HepG2 (cell line): Measurements from ENCODE around the gene NSD1. TPM values are rescaled to one million over a fixed set of nuclear protein-coding genes. Genes with fewer than 3 reads are reported as not detected.

ENCODE experiments used
- FOXA3 ChIP-seq: IDR thresholded peaks from 2 replicates; pipeline ENCODE4 v1.6.1; 2016; ENCODE audit warnings: missing genetic modification reagents, missing compliant biosample characterization
- SNAI1 ChIP-seq: sonication (generic); formaldehyde crosslinking; IDR thresholded peaks from 2 replicates; pipeline ENCODE4 v1.5.0; 2020; ENCODE audit warnings: mild to moderate bottlenecking, missing genetic modification reagents, borderline replicate concordance
- ZBTB42 ChIP-seq: sonication (generic); formaldehyde crosslinking; IDR thresholded peaks from 2 replicates; pipeline ENCODE4 v1.5.0; 2020; ENCODE audit warnings: mild to moderate bottlenecking, missing genetic modification reagents
- ZNF333 ChIP-seq: sonication (generic); formaldehyde crosslinking; IDR thresholded peaks from 2 replicates; pipeline ENCODE4 v1.4.0; 2020; ENCODE audit warnings: mild to moderate bottlenecking, missing genetic modification reagents, borderline replicate concordance
- ZNF660 ChIP-seq: sonication (generic); formaldehyde crosslinking; IDR thresholded peaks from 2 replicates; pipeline ENCODE4 v1.5.1; 2020; ENCODE audit warnings: mild to moderate bottlenecking, low read depth, missing genetic modification reagents, borderline replicate concordance
- ZNF720 ChIP-seq: sonication (generic); formaldehyde crosslinking; IDR thresholded peaks from 2 replicates; pipeline ENCODE4 v1.4.0; 2020; ENCODE audit warnings: missing genetic modification reagents
- polyA plus RNA-seq, 8 experiments: library from polyadenylated mRNA; depleted of rRNA in 3 of 8; stranded (reverse) in 7 of 8; unstranded in 1 of 8; fragments of >200 nt; fragmentation: Illumina TruSeq in 4 of 8; extraction: Trizol in 4 of 8; gene quantifications; 2 replicates each; pipeline versions ENCODE4 v1.2.1 to v1.2.3, GENCODE V29; 2011 to 2016; ENCODE audit warnings: low read depth in 4 of 8, missing spikeins in 1 of 8, mixed read lengths in 1 of 8; ENCODE audit not compliant: insufficient read depth in 1 of 8
- total RNA-seq, 5 experiments: library from RNA; depleted of rRNA; stranded (reverse); fragments of >200 nt; fragmentation: Illumina TruSeq; extraction: Trizol; gene quantifications; 2 replicates each; pipeline ENCODE4 v1.2.3, GENCODE V29; 2016; ENCODE audit warnings: low read depth in 1 of 5
- TF ChIP-seq, protein P1 (sequence below), 2 experiments: sonication (generic) in 1 of 2; formaldehyde crosslinking in 1 of 2; IDR thresholded peaks; 2 replicates each; pipeline versions ENCODE4 v1.4.0 to v1.6.1; 2016 to 2020; ENCODE audit warnings: borderline replicate concordance in 1 of 2, low read depth in 1 of 2, mild to moderate bottlenecking in 1 of 2, missing genetic modification reagents in 1 of 2
- TF ChIP-seq, protein P2 (sequence below): sonication (generic); formaldehyde crosslinking; IDR thresholded peaks from 2 replicates; pipeline ENCODE4 v1.4.0; 2020; ENCODE audit warnings: missing genetic modification reagents, mild to moderate bottlenecking, borderline replicate concordance
- TF ChIP-seq, protein P3 (sequence below): sonication (generic); formaldehyde crosslinking; IDR thresholded peaks from 2 replicates; pipeline ENCODE4 v1.9.0; 2021; ENCODE audit warnings: missing genetic modification reagents, borderline replicate concordance
- TF ChIP-seq, protein P4 (sequence below): sonication (generic); formaldehyde crosslinking; IDR thresholded peaks from 2 replicates; pipeline ENCODE4 v1.4.0; 2020; ENCODE audit warnings: low read depth, mild to moderate bottlenecking, missing genetic modification reagents

NSD1 gene
- total and polyA plus RNA-seq, 2 of the 13 experiments (the other 11 are each of a cell fraction or from before 2014, with no cell fraction given), result 0.01 to 0.09 TPM

DNA sequence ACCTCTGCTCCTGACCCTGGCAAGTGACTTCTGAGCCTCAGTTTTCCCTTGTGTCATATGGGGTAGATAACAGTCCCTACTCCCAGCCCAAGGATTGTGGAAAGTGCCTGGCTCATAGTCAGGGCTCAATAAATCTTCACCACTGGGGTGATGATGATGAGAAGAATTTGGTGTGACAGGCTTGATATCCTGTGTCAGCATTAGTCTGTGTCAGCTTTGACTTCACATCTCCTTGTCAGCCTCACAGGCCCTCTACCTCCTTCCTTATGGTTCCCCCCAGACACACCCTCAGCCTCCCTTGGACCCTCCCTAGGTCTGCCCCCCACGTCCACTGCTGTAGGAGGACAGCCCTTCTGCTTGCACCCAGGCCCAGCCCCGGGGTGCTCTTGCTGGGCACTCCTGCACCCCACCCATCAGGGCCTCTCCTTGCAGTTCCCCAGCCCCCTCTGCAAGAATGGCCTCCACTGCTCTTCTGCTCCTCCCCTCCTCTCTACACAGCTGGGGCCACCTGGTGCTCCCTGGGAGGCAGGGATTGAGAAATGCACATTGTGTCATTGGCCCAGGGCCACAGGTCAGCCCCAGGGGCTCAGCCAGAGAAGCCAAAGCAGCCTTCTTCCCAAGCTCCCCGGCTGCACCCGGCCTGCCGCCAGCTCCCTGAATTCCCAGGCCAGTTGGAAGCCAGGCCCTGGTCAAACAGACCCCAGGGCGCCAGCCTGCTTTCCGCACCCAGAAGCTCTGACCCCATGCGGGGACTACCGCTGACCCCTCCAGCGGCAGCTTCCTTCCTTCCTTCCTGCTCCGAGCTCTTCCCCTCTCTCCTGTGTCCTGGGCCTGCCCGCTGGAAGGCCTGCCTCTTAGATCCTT lies 39.1 kb upstream of the NSD1 start (continued):
- TF ChIP-seq, protein P1, sequence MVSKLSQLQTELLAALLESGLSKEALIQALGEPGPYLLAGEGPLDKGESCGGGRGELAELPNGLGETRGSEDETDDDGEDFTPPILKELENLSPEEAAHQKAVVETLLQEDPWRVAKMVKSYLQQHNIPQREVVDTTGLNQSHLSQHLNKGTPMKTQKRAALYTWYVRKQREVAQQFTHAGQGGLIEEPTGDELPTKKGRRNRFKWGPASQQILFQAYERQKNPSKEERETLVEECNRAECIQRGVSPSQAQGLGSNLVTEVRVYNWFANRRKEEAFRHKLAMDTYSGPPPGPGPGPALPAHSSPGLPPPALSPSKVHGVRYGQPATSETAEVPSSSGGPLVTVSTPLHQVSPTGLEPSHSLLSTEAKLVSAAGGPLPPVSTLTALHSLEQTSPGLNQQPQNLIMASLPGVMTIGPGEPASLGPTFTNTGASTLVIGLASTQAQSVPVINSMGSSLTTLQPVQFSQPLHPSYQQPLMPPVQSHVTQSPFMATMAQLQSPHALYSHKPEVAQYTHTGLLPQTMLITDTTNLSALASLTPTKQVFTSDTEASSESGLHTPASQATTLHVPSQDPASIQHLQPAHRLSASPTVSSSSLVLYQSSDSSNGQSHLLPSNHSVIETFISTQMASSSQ (IDR thresholded peaks at IDR 0.05; ENCODE audit: low read depth), result peak; percentile 59
- TF ChIP-seq, protein P1 (CRISPR knock-in tag; IDR thresholded peaks at IDR 0.05; ENCODE audit: borderline replicate concordance), result peak; percentile 88
- TF ChIP-seq ZNF720 (CRISPR knock-in tag) (no peak), ZNF660 (no peak), ZNF333 (CRISPR knock-in tag) (peak; percentile 75; the same call in 1 of the 2 replicates), ZBTB42 (CRISPR knock-in tag) (0 out of 2 replicates have a peak, but pooled peaks have one; percentile 48), FOXA3 (peak; percentile 56), SNAI1 (CRISPR knock-in tag) (no peak)
- TF ChIP-seq, protein P2, sequence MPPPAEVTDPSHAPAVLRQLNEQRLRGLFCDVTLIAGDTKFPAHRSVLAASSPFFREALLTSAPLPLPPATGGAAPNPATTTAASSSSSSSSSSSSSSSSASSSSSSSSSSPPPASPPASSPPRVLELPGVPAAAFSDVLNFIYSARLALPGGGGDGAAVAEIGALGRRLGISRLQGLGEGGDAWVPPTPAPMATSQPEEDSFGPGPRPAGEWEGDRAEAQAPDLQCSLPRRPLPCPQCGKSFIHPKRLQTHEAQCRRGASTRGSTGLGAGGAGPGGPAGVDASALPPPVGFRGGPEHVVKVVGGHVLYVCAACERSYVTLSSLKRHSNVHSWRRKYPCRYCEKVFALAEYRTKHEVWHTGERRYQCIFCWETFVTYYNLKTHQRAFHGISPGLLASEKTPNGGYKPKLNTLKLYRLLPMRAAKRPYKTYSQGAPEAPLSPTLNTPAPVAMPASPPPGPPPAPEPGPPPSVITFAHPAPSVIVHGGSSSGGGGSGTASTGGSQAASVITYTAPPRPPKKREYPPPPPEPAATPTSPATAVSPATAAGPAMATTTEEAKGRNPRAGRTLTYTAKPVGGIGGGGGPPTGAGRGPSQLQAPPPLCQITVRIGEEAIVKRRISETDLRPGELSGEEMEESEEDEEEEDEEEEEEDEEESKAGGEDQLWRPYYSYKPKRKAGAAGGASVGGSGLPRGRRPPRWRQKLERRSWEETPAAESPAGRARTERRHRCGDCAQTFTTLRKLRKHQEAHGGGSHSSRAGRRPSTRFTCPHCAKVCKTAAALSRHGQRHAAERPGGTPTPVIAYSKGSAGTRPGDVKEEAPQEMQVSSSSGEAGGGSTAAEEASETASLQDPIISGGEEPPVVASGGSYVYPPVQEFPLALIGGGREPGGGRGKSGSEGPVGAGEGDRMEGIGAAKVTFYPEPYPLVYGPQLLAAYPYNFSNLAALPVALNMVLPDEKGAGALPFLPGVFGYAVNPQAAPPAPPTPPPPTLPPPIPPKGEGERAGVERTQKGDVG, result peak; percentile 70; the same call in 1 of the 2 replicates
- TF ChIP-seq, protein P3, sequence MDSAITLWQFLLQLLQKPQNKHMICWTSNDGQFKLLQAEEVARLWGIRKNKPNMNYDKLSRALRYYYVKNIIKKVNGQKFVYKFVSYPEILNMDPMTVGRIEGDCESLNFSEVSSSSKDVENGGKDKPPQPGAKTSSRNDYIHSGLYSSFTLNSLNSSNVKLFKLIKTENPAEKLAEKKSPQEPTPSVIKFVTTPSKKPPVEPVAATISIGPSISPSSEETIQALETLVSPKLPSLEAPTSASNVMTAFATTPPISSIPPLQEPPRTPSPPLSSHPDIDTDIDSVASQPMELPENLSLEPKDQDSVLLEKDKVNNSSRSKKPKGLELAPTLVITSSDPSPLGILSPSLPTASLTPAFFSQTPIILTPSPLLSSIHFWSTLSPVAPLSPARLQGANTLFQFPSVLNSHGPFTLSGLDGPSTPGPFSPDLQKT (CRISPR knock-in tag), result no peak
- TF ChIP-seq, protein P4, sequence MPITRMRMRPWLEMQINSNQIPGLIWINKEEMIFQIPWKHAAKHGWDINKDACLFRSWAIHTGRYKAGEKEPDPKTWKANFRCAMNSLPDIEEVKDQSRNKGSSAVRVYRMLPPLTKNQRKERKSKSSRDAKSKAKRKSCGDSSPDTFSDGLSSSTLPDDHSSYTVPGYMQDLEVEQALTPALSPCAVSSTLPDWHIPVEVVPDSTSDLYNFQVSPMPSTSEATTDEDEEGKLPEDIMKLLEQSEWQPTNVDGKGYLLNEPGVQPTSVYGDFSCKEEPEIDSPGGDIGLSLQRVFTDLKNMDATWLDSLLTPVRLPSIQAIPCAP (CRISPR knock-in tag), result no peak
